ENCODE measurements around the gene GABRG3. TPM values are rescaled to one million over a fixed set of nuclear protein-coding genes. Genes with fewer than 3 reads are reported as not detected.

GABRG3 gene
- total and polyA plus RNA-seq, 11 donors = not detected

- H3K4me3 ChIP-seq = no peak overlapping the region
- DNase-seq = no peak
- H3K9me3 ChIP-seq = peaks cover 0 to 47% (median 3%) of the 10 kb centered on the region in 12 donors
- TF ChIP-seq POLR2A (IDR thresholded peaks at IDR 0.05) (no peak), CTCF (IDR thresholded peaks at IDR 0.05) (no peak)
- no peaks in the 10 kb centered on the region for H3K36me3 ChIP-seq
- intact Hi-C loops (cut with DNase I) = loop anchor here in 2 of 10 donors (10.0 kb wide), 1 partner anchor 63 kb away; no protein-coding TSS in a partner anchor
- H3K4me1 ChIP-seq = no peaks in the 10 kb centered on the region
- no peaks in the 10 kb centered on the region for H3K27me3 ChIP-seq
- H3K27ac ChIP-seq = no peak overlapping the region
- ATAC-seq = no peak
These were observed 590.8 kb downstream of the GABRG3 start for GRCh38 chr15:27561816-27562215.

- ATAC-seq (no peak), DNase-seq (no peak)
- intact Hi-C loops (cut with DNase I) = loop anchor here in 2 of 10 donors (10.0 kb wide), 1 partner anchor 61 kb away; no protein-coding TSS in a partner anchor
- TF ChIP-seq POLR2A (IDR thresholded peaks at IDR 0.05) (no peak), CTCF (IDR thresholded peaks at IDR 0.05) (no peak)
- no peaks in the 10 kb centered on the region for H3K4me1 ChIP-seq
- H3K27me3 ChIP-seq = no peaks in the 10 kb centered on the region
- no peak overlapping the region for H3K4me3 ChIP-seq
- WGBS, 4 donors = 54 to 70% (median 64%) methylated on average over 3 of the region's 3 CpGs
- no peaks in the 10 kb centered on the region for H3K36me3 ChIP-seq
- H3K27ac ChIP-seq = no peak overlapping the region
- peaks cover 0 to 42% (median 3%) of the 10 kb centered on the region in 12 donors for H3K9me3 ChIP-seq
These were observed 592.9 kb downstream of the GABRG3 start for GRCh38 chr15:27563765-27564370.

GRCh38 chr15:27564656-27565055 lies 593.7 kb downstream of the GABRG3 start:
- TF ChIP-seq CTCF (IDR thresholded peaks at IDR 0.05) = no peak
- no peak for TF ChIP-seq POLR2A (IDR thresholded peaks at IDR 0.05)
- H3K9me3 ChIP-seq = peaks cover 0 to 34% (median 3%) of the 10 kb centered on the region in 12 donors
- no peaks in the 10 kb centered on the region for H3K36me3 ChIP-seq
- 62 to 90% (median 81%) methylated on average over 2 of the region's 2 CpGs for WGBS, 4 donors
- no peak overlapping the region for H3K27ac ChIP-seq
- no peaks in the 10 kb centered on the region for H3K27me3 ChIP-seq
- intact Hi-C loops (cut with DNase I) = loop anchor here in 2 of 10 donors (10.0 kb wide), 1 partner anchor 60 kb away; no protein-coding TSS in a partner anchor
- ATAC-seq (no peak), DNase-seq (no peak)
- H3K4me1 ChIP-seq = no peaks in the 10 kb centered on the region
- H3K4me3 ChIP-seq = no peak overlapping the region

- Histone ChIP-seq H3K4me3 (no peak overlapping the region), H3K27me3 (no peaks in the 10 kb centered on the region), H3K36me3 (no peaks in the 10 kb centered on the region), H3K4me1 (no peaks in the 10 kb centered on the region), H3K9me3 (peaks cover 0 to 8% (median 0%) of the 10 kb centered on the region in 12 donors), H3K27ac (no peak overlapping the region)
- intact Hi-C loops (cut with DNase I) = no loop called here
- ATAC-seq = no peak
- 48 to 62% (median 54%) methylated on average over 4 of the region's 4 CpGs for WGBS, 4 donors
- TF ChIP-seq POLR2A (IDR thresholded peaks at IDR 0.05) = no peak
- no peak for TF ChIP-seq CTCF (IDR thresholded peaks at IDR 0.05)
- no peak for DNase-seq
These were observed 599.8 kb downstream of the GABRG3 start for GRCh38 chr15:27570746-27571145.

Measured in heart left ventricle (tissue), 16 donors.